ENCODE data around the gene VAT1.
"Not testable (repeated sequence)": the region's sequence is repeated elsewhere in the genome, so short reads cannot be mapped to it uniquely, and the experiment has no call there.

Gene VAT1
- total RNA-seq, result 18.3 to 71.7 (median 18.3) reads per million in 3 experiments

DNA sequence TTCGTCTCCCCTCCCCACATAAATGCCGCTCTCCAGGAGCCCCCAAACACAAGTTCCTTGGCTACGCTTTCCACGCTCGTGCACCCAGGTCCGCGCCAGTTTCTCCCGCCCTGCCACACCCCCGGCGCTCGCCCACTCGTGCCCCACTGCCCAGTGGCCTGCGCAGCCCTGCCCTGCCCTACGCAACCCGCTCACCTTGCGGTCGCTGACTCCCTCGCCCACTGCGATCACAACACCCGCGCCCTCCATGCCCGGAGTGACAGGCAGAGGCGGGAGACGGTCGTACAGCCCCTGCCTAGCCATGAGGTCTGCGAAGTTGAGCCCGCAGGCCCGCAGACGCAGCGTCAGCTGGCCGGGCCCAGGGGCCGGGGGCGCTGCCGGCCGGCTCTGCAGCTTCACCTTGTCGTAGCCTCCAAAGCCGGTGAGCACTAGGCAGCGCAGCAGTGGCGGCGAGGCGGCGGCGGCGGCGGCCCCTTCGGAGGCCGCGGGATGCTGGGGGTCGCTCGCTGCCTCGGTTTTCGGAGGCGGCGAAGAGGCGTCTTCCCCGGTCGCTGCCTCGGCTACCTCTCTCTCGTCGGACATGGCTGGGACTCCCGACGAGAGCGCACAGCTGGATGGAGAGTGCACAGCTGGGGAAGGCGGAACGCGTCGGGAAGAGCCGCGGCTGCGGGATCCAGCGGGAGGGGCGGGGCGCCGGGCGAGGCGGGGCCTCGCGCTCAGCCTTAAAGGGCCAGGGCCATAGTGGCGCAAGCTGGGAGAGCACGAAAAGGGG, at the start of gene VAT1:
VAT1 (minus strand) TSS at position 645 of the 772 bp plus-strand sequence; CDS start at position 582, 63 bp downstream.
- peak; percentile 51 for DNase-seq

DNA sequence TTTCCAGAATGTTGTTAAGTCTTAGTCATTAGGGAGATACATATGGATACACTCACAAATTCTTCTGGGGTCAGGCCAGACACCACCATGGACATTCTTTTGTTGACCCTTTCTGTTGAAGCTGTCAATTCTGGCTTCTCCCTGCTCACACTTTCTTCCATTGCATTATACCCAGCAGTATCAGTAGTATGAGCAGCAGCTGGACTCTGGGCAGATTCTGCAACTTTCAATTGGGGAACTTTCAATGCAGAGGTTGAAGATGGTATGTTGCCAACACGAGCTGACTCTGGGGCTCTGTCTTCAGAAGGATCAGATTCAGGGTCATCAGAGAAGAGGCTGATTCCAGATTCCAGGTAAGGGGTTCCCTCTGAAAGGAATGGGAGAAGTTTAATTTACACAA, 48.7 kb upstream of the VAT1 start:
- no peak for DNase-seq

DNA sequence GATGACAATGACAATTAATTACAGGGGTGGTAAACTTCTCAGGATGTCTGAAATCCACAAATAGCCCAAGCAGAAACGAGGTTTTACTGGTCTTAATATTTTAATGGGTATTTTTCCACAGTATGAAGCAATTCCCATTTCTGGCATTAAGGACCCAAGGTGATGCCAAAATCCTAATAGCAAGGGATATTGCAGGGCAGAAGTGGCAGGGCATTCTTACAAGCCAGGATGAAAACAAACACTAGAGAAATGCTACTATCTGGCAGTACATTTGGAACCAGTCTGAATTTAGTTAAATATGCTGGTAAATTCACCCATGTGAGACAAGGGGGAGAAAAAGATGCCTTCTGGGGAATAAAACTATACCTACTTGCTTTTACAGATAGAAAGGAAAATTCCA, 48.1 kb upstream of the VAT1 start:
- no peak for DNase-seq

DNA sequence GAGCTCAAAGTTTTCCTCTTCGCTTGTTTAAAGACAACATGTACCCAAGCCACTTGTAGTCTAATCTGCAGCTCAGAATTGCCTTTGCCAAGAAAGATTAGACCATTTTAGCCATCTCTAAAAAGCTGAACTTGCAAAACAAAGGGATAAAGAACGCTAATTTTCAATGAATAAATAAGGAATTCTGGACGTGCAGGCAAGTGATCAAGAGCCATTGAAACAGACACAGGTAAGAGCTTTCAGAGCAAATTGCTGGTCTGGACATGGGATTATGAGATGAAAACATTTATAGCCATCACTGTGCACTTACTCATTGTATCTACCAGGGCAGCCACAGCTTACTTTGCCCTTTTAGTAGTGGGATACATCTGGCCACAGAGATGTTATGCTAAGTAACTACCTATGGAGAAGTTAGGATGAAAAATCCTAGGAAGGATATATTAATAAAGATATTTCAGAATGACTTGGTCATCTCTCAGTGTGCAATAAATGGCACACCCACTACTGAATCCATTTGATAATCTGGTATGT, 47.2 kb upstream of the VAT1 start:
- DNase-seq, result no peak

DNA sequence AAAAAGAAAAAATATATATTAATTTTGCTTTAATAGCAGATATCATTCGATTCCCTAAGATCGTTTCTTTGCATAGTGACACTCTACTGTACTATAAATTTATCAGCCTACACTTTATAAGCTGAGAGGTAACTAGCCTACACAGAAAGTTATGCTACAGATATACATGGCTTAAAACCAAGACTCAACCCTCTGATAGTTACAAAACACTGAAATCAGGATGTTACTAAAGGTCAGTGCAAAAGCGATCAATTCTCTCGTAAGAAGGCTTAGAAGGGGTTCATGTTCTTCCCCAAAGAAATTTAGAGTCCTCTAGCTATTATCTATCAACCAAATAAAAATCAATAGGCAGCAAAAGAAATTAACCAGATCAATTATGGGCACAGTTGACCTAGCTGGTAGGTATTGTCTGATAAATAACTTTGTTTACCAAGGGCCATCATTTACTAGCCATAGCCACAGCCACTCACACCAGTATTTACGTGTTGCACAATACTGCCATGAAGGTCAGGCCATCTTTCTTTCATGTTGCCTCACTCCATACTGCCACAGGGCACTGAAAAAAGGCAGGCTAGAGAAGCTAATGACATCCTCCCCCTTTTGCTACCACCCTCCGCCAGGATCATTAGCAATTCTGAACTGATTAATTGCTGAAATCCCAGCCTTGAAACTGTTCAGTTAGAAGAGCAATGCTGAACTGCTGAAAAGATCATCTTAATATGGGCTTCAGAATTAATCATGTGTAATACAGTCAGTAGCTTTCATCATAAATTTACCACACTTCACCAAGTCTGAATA, 46.6 kb upstream of the VAT1 start:
- DNase-seq, result no peak

DNA sequence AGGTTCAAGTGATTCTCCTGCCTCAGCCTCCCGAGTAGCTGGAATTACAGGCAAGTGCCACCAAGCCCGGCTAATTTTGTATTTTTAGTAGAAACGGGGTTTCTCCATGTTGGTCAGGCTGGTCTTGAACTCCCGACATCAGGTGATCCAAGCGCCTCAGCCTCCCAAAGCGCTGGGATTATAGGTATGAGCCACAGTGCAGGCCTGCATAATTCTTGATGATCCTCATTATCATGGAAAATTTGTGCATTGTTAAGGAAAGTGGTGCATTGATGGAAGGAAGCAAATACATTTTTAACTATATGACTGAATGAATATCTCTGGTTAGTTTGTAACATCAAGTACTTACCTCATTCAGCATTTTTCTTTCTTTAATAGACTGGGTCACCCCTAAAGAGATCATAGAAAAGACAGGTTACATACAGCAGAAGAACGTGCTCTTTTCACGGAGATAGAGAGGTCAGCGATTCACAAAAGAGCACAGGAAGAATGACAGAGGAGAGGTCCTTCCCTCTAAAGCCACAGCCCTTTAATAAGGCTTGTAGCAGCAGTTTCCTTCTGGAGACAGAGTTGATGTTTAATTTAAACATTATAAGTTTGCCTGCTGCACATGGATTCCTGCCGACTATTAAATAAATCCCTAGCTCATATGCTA, 40.9 kb upstream of the VAT1 start:
- no peak for DNase-seq

DNA sequence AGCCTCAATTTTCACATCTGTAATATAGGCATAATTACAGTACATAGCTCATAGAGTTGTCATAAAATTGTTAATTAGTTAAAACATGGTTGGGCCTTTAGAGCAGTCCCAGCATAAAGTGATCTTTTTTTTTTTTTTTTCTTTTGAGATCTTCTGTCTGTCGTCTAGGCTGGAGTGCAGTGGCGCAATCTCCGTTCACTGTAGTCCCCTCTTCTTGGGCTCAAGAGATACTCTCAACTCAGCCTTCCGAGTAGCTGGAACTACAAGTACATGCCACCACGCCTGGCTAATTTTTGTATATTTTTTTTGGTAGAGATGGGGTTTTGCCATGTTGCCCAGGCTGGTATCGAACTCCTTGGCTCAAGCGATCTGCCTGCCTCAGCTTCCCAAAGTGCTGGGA, 33.9 kb upstream of the VAT1 start:
- no peak for DNase-seq

DNA sequence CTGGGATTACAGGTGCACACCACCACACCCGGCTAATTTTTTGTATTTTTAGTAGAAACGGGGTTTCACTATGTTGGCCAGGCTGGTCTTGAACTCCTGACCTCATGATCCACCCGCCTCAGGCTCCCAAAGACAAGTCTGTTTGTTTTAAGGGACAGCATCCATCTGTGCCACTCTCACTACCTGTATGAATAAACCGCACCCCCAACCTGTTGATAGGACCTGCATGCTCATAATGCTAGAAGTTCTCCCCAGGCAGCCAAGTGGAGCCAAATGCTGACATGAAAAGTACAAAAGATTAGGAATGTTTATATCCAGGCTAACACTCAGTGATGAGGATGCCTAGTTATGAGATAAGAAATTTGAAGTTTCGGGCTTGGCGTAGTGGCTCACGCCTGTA, 30.8 kb upstream of the VAT1 start:
- not testable (repeated sequence) for DNase-seq

DNA sequence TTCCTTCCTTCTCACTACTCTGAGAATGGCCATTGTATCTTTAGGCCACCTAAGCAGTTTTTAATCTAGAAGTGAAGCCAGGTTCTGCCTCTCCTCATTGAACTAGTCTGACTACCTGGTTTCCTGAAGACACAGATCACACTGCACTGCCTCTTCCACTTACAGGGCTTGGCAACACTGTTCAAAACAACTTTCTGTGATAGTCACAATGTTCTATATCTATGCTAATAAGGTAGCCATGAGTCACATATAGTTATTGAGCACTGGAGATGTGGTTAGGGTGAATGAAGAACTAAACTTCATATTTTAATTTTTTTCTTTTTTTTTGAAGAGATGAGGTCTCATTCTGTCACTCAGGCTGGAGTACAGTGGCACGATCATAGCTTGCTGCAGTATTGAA, 29.8 kb upstream of the VAT1 start:
- DNase-seq, result no peak

DNA sequence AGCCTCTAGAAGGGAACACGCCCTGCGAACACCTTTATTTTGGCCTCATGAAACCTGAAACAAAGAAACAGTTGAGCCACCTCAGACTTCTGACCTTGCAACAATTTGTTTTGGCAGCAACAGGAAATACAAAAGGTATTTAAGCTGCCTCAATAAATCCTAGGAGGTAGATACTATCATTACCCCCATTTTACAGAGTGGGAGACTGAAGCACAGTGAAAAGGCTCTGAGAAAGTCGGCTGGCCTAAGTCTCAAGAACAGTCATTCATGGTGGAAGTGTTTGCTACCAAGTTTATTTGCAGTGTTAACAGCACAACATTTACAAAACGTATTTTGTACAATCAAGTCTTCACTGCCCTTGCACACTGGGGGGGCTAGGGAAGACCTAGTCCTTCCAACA, 21.8 kb upstream of the VAT1 start:
- DNase-seq, result no peak

DNA sequence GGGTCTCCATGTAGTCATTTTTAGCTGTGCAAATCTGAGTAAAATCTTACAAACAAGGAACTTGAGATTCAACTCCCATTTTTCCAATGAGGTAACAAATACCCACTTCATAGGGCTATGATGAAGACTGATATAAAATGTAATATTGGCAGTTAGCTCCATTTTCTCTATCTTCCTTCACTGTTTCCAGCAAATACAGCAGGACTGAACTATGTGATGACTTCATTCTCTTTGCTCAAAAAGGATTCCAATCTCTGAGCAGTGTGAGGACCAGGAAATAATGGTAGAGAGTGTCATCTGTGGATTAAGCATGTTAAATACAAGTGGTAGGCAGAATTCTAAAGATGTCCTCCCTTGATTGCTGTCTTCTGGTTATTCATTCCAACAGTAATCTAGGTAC, 21.1 kb upstream of the VAT1 start:
- DNase-seq, result no peak

DNA sequence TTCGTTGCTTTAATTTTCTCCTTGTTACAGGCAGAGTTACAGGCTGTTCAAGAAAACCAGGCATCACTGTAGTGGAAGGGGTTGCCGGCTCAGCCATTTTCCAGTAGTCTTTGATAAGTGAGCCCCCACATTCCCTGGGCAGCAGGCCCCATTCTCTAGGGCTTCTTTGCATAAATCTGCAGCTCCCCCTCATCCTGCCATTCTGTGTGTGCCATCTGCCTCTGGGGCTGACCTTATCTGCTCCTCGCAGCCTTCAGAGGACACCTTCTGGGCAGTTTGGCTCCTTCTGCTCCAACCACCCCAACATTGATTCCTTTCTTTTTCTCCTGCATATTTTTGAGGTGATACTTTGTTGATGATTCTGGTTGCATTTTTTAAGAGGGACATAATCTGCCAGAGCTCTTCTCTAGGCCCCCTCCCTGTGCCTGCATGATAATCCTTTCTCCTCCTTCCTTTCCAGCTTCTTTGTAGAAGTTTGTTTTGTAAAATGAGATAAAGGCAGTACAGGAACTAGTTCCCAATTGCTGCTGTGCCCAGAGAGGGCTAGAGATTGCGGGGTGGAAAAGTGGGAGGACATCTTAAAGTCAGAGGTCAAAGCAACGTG, 19.9 kb upstream of the VAT1 start:
- no peak for DNase-seq

DNA sequence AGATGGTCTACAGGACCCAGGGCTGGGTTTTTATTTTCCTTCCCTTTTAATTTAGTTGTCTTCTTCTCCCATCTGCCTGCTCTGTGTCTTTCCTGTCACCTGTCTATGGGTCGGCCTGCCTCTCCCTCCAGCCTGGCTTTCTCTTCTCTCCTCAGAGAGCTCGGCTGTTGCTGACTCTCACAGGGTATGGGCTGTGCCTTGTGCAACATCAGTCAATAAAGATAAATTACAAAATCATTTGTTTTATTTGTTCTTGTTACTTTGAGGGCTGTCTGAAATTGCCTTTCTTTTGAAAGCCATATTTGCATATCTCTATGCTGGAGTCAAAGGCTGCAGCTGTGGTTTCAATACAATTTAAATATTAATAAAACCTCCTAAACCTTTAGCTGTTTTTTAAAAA, 18.5 kb upstream of the VAT1 start:
- DNase-seq, result no peak

DNA sequence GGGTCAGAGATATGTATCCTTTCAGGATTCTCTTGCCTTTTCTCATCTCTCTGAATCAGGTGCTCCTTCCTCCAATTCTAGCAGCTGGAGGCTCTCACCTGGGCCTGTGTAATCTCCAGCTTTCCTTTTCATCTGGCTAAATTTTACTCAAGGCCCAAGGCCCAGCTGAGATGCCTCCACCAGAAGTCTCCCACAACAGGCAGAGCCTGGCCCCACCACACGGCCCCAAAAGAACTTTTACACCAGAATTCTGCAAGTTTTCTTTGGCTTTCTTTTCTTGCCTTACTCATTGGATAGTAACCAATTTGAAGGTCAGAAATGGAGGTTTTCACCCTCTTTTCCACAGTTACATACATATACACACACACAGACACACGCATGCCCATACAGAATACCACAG, 17.5 kb upstream of the VAT1 start:
- no peak for DNase-seq

DNA sequence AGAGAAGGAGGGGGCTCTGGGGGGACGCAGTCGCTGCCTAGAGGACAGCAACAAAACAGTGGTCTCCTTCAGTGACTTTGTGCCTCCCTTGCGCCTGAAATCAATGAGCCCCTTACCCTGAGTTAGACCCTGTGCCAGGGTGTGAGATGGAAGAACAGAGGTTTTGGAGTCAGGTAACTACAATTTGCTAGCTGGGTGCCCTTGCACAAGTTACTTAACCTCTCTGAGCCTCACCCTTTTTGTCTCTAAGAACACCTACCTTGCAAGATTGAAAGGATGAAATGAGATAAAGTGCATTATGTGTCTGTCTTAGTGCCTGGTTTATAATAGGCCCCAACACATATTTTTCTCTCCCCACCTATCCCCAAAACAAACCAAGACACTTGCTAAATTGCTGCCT, 12.7 kb upstream of the VAT1 start:
- DNase-seq, result no peak

DNA sequence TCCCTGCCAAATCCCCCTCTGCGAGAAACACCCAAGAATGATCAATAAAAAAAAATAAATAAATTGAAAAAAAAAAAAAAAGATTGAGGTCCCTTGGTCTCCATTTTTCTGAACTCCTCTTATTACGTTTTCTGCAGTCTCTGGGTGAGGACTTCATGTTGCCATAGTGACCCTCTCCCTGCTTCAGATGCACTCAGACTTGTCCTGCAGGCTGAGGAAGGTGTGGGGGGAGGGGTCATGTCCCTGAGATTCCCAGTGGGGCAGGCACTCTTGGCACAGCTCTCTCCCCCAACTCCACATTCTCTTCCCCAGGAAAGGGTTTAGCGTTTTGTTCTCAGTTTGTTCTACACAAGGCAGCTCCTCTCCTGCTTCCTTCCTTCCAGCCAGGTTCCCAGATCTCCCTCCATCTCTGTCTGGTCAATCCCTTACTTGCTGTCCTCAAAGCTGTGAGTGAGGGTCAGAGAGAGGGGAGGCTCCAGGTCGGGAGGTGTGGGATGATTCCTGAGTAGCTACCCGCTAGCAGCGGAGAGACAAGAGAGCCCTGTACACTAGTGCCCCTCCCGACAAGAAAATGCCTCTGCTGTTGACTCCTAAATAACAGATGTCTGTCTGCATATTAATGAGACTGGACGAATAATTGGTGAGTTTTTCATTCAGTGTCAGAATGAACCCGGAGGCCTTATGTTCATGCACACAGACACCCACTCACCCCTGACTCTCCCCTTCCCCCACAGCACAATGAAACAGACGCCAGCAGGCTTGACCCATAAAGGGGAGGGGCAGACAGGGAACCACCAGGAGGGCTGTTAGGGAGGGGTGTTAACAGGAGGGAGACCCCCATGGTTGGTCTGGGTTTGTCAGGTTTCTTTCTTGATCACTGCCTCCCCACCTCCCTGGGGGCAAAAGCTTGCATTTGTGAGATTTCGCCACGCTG, 12.0 kb upstream of the VAT1 start:
- DNase-seq, result no peak

DNA sequence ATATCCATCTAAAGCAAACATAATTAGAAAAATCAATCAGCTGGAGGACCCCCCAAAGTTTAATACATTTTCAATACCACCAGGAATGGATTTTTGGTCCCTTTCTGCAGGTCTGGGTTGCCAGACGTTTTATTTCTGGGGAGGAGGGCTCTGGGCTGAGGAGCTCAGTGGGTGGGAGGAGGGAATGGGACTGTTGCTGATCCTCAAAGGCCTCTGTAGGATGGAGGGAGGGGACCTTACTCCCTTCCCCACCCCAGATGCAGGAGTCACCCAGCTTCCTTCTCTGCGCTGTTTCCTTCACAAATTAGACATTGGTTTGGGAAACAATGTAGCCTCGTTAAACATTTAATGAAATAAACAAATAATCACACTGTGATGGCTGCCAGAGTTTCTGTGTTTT, 9.5 kb upstream of the VAT1 start:
- DNase-seq, result no peak

DNA sequence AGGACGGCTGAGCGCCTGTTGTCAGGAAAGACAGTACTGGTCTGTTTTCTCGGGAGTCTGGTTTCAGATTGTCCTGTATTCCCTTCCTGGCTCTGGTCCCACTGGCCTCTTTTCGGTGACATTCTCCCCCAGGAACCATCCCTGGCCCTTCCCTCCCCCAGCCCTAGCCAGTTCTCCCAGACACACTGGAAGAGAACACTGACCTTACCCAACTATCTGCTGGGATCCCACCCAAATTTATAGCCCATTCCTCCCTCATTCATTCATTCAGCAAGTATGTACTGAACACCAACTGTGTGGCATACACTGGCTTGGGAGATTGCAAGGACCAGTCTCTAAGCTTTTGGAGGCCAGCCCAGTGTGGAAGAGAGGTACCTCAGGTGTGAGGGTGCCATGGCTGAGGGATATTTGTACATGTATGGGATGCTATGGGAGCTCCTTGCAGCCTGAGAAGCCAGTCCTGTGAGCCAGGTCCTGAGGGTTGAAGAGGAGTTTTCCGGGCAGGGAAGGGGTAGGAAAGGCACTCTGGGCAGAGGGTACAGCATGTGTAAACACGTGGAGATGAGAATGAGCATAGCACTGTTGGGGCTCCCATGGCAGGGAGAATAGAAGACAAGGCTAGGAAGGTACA, 8.1 kb upstream of the VAT1 start:
- no peak for DNase-seq

DNA sequence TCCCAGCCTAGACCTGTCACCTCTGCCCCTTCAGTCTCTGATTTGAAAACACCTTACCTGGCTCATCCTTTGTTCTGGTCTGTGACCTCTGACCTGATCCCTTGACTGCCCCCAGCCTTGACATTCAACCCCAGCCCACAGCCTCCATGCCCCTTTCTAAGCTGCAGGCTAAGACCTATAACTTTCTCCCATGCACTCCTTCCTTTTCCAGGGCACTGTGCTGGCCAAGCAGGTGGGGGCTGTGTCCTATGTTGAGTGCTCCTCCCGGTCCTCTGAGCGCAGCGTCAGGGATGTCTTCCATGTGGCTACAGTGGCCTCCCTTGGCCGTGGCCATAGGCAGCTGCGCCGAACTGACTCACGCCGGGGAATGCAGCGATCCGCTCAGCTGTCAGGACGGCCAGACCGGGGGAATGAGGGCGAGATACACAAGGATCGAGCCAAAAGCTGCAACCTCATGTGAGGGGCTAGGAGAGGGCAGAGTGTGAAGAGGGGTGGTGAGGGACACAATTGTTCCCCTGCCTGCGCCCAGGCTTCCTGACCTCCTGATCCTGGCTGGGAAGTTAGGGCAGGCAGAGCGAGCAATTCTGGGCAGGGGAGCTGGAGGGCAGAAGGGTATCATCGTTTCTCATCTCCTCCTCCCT, 6.2 kb upstream of the VAT1 start:
- DNase-seq, result no peak

DNA sequence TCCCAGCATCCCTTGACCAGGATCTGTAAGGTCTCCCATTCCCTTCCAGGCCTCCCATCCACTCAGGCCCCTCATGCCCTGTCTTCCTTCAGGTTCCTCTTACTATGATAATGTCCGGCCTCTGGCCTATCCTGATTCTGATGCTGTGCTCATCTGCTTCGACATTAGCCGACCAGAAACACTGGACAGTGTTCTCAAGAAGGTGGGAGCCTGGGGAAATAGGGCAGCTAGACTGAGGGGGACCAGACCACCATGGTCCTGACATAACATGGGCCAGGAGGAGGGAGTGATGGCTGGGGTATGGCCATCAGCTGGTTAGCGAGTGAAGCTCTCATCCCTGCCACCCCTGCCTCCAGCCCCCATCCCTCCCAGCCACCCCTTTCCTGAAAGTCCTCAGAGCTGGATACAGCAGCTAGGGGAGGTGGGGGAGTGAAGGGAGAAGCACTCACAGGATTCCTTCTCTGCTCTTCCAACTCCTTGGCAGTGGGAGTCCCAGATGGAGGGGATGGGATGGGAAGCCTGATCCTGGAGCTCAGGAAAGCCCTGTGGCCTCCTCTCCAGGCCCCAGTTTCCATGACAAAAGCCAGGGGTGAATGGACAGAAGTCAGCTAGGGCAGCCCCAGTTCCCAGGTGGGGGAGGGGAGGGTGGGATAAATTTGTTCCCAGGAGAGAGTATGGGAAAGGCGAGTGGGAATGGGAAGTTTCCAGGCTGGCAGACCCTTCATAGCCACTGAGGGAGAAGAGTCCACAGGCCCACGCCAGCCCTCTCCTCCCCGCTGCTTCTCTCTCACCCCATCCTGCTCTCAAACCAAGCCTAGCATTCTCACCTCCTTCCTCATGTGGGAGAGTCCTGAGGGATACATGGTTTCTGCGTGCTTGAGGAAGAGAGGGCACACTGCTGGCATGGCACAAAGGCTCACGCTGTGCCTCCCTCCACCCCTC, 5.2 kb upstream of the VAT1 start:
- DNase-seq, result no peak
